GM19240 (cell line): ENCODE data around the gene IL1RAPL1.

Source experiments
- DNase-seq: peaks from one replicate; pipeline ENCODE4 v3.0.0; 2011; ENCODE audit warnings: low spot score; ENCODE audit not compliant: insufficient read length

Gene IL1RAPL1

GRCh38 chrX:28969126-28969525, 381.9 kb downstream of the IL1RAPL1 start:
- no peak for DNase-seq

- DNase-seq: no peak
These were observed 392.6 kb downstream of the IL1RAPL1 start for GRCh38 chrX:28979877-28980276.

- DNase-seq: no peak
These were observed 394.7 kb downstream of the IL1RAPL1 start for GRCh38 chrX:28981952-28982351.

- DNase-seq: no peak
These were observed 401.0 kb downstream of the IL1RAPL1 start for GRCh38 chrX:28988246-28988645.

- DNase-seq: no peak
These were observed 410.6 kb downstream of the IL1RAPL1 start for GRCh38 chrX:28997706-28998463.

- no peak for DNase-seq
These were observed 411.4 kb downstream of the IL1RAPL1 start for GRCh38 chrX:28998609-28999135.

GRCh38 chrX:29012867-29013266, 425.6 kb downstream of the IL1RAPL1 start:
- no peak for DNase-seq

- no peak for DNase-seq
These were observed 436.0 kb downstream of the IL1RAPL1 start for GRCh38 chrX:29023207-29023606.

GRCh38 chrX:29024871-29025270, 437.6 kb downstream of the IL1RAPL1 start:
- DNase-seq: no peak

- DNase-seq: no peak
These were observed 452.3 kb downstream of the IL1RAPL1 start for GRCh38 chrX:29039501-29039900.

GRCh38 chrX:29040160-29040559, 452.9 kb downstream of the IL1RAPL1 start:
- no peak for DNase-seq

- DNase-seq: no peak
These were observed 455.1 kb downstream of the IL1RAPL1 start for GRCh38 chrX:29042341-29042740.

- DNase-seq: no peak
These were observed 456.5 kb downstream of the IL1RAPL1 start for GRCh38 chrX:29043746-29044145.

GRCh38 chrX:29044423-29045184, 457.4 kb downstream of the IL1RAPL1 start:
- no peak for DNase-seq

GRCh38 chrX:29065477-29065876, 478.2 kb downstream of the IL1RAPL1 start:
- DNase-seq: no peak

GRCh38 chrX:29066516-29066915, 479.3 kb downstream of the IL1RAPL1 start:
- no peak for DNase-seq

- no peak for DNase-seq
These were observed 480.1 kb downstream of the IL1RAPL1 start for GRCh38 chrX:29067351-29067750.

GRCh38 chrX:29071525-29072320, 484.5 kb downstream of the IL1RAPL1 start:
- no peak for DNase-seq

GRCh38 chrX:29082558-29082957, 495.3 kb downstream of the IL1RAPL1 start:
- no peak for DNase-seq

- no peak for DNase-seq
These were observed 496.6 kb downstream of the IL1RAPL1 start for GRCh38 chrX:29083823-29084222.

- no peak for DNase-seq
These were observed 503.6 kb downstream of the IL1RAPL1 start for GRCh38 chrX:29090811-29091210.

- no peak for DNase-seq
These were observed 520.0 kb downstream of the IL1RAPL1 start for GRCh38 chrX:29107231-29107630.
